ENCODE results near the gene RORB.

Gene RORB

DNA sequence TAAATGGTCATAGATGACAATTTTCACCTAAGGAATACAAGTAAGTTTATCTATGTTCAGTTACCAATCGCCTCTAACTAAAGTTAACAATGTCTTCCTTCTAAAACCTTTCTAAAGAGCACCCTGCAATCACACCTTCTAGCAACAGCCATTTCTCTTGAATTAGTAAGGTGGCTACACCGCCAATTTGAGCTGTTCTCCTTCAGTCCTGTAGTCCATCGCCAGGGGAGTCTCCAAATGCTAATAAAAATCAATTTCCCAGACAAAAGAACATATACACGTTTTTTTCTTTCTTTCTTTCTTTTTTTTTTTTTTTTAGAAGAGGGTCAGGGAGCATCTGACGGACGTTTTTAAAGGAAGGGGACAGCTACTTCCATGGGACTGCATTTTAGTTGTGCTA lies 729 bp upstream of the RORB start:
- Histone ChIP-seq H3K27me3 (replicated peaks; ENCODE audit: control insufficient read depth, insufficient read depth, low read length, poor library complexity, severe bottlenecking) (peaks cover 24% of the 10 kb centered on the region), H3K4me3 (ENCODE audit: insufficient read depth, low read depth, low read length, poor library complexity, severe bottlenecking) (peak overlapping the region; percentile 28), H3K4me1 (ENCODE audit: control insufficient read depth, insufficient read depth, low read length, poor library complexity, severe bottlenecking) (no peaks in the 10 kb centered on the region), H3K9me3 (ENCODE audit: control insufficient read depth, low read length) (no peaks in the 10 kb centered on the region), H3K36me3 (ENCODE audit: control insufficient read depth, insufficient read depth, low read length) (no peaks in the 10 kb centered on the region), H3K27ac (ENCODE audit: insufficient read depth, low read length, poor library complexity, severe bottlenecking) (no peak overlapping the region)
- no peak for DNase-seq

- peaks cover 24% of the 10 kb centered on the region for H3K27me3 ChIP-seq (replicated peaks; ENCODE audit: control insufficient read depth, insufficient read depth, low read length, poor library complexity, severe bottlenecking)
Measured at GRCh38 chr9:74497748-74498620, 849 bp downstream of the RORB start.

DNA sequence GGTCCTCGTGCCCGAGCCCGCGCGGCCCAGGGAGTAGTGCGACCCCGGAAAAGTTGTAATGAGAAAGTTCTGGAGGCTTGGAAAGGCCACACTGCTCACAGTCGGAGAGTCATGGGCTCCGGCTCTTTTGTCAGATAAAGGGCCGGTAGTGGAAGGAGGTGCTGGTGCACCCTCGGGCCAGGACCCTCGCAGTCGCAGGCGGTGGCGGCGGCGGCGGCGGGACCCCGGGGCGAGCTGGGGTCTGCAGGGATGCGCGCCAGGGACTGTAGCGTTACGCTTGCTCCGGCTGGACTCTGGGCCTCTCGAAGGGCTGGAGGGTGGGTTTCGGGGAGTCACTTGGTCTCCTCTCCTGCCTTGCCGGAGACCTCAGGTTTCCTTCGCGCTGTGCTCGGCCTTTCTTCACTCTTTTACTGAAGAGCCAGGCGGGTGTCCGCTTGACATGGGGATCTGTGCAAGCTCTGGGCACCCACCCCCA lies 1.5 kb downstream of the RORB start:
- Histone ChIP-seq H3K9me3 (ENCODE audit: control insufficient read depth, low read length) (no peaks in the 10 kb centered on the region), H3K27me3 (replicated peaks; ENCODE audit: control insufficient read depth, insufficient read depth, low read length, poor library complexity, severe bottlenecking) (peaks cover 24% of the 10 kb centered on the region), H3K4me3 (ENCODE audit: insufficient read depth, low read depth, low read length, poor library complexity, severe bottlenecking) (peak overlapping the region; percentile 62), H3K4me1 (ENCODE audit: control insufficient read depth, insufficient read depth, low read length, poor library complexity, severe bottlenecking) (no peaks in the 10 kb centered on the region), H3K27ac (ENCODE audit: insufficient read depth, low read length, poor library complexity, severe bottlenecking) (no peak overlapping the region), H3K36me3 (ENCODE audit: control insufficient read depth, insufficient read depth, low read length) (no peaks in the 10 kb centered on the region)
- no peak for DNase-seq

More at GRCh38 chr9:74497748-74498620, 849 bp downstream of the RORB start:
- H3K4me3 ChIP-seq (ENCODE audit: insufficient read depth, low read depth, low read length, poor library complexity, severe bottlenecking) = peak overlapping the region; percentile 62
- no peaks in the 10 kb centered on the region for H3K9me3 ChIP-seq (ENCODE audit: control insufficient read depth, low read length)
- no peaks in the 10 kb centered on the region for H3K4me1 ChIP-seq (ENCODE audit: control insufficient read depth, insufficient read depth, low read length, poor library complexity, severe bottlenecking)
- H3K27ac ChIP-seq (ENCODE audit: insufficient read depth, low read length, poor library complexity, severe bottlenecking) = no peak overlapping the region
- no peaks in the 10 kb centered on the region for H3K36me3 ChIP-seq (ENCODE audit: control insufficient read depth, insufficient read depth, low read length)
- DNase-seq = no peak

DNA sequence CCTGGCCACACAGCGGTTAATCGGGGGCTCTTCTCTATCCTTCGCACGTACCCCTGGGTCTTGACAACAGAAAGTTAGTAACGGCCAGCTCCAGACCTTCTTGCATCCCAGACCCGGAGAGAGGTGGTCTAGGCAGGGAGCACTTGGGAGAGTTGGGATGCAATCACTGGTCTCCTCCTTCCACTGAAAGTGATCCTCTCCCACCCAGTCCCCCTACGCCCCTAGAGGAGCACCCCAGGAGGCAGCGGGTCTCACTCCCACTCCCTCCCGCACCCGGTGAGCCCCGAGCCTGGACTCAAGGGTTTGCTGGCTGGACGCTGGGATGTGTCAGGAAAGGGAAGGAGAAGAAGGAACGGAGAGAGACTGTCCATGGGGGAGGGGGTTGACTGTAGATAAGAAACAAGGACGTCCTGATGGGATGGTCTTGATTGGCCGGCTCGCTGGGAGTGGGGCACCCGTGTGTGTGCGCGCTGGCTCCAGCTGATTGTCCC lies 2.0 kb downstream of the RORB start:
- Histone ChIP-seq H3K27me3 (replicated peaks; ENCODE audit: control insufficient read depth, insufficient read depth, low read length, poor library complexity, severe bottlenecking) (peaks cover 24% of the 10 kb centered on the region), H3K36me3 (ENCODE audit: control insufficient read depth, insufficient read depth, low read length) (no peaks in the 10 kb centered on the region), H3K4me3 (ENCODE audit: insufficient read depth, low read depth, low read length, poor library complexity, severe bottlenecking) (no peak overlapping the region), H3K27ac (ENCODE audit: insufficient read depth, low read length, poor library complexity, severe bottlenecking) (no peak overlapping the region), H3K9me3 (ENCODE audit: control insufficient read depth, low read length) (no peaks in the 10 kb centered on the region), H3K4me1 (ENCODE audit: control insufficient read depth, insufficient read depth, low read length, poor library complexity, severe bottlenecking) (no peaks in the 10 kb centered on the region)
- DNase-seq = no peak

- Histone ChIP-seq H3K4me3 (ENCODE audit: insufficient read depth, low read depth, low read length, poor library complexity, severe bottlenecking) (no peak overlapping the region), H3K27ac (ENCODE audit: insufficient read depth, low read length, poor library complexity, severe bottlenecking) (no peak overlapping the region), H3K4me1 (ENCODE audit: control insufficient read depth, insufficient read depth, low read length, poor library complexity, severe bottlenecking) (no peaks in the 10 kb centered on the region), H3K9me3 (ENCODE audit: control insufficient read depth, low read length) (no peaks in the 10 kb centered on the region), H3K36me3 (ENCODE audit: control insufficient read depth, insufficient read depth, low read length) (no peaks in the 10 kb centered on the region), H3K27me3 (replicated peaks; ENCODE audit: control insufficient read depth, insufficient read depth, low read length, poor library complexity, severe bottlenecking) (peaks cover 24% of the 10 kb centered on the region)
- no peak for DNase-seq
Measured at GRCh38 chr9:74499770-74500583, 2.8 kb downstream of the RORB start.

DNA sequence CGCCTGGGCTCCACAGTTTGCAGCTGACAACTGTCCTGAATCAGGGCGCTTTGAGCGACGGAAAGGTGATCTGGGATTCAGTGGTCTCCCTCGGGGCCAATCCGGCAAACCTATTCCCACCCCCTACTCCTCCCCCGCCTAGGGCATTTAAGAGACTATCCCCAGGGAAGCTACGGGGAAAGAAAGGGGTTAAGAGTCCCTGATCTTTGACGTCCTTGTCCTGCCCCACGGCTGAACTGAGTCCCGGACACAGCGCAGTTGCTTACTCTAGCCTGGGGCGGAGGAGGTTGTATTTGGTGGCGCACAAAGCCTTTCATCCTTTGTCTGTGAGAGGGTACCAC lies 3.4 kb downstream of the RORB start:
- H3K36me3 ChIP-seq (ENCODE audit: control insufficient read depth, insufficient read depth, low read length) = no peaks in the 10 kb centered on the region
- DNase-seq = no peak
- peaks cover 24% of the 10 kb centered on the region for H3K27me3 ChIP-seq (replicated peaks; ENCODE audit: control insufficient read depth, insufficient read depth, low read length, poor library complexity, severe bottlenecking)
- no peak overlapping the region for H3K27ac ChIP-seq (ENCODE audit: insufficient read depth, low read length, poor library complexity, severe bottlenecking)
- no peak overlapping the region for H3K4me3 ChIP-seq (ENCODE audit: insufficient read depth, low read depth, low read length, poor library complexity, severe bottlenecking)
- H3K9me3 ChIP-seq (ENCODE audit: control insufficient read depth, low read length) = no peaks in the 10 kb centered on the region
- H3K4me1 ChIP-seq (ENCODE audit: control insufficient read depth, insufficient read depth, low read length, poor library complexity, severe bottlenecking) = no peaks in the 10 kb centered on the region

DNA sequence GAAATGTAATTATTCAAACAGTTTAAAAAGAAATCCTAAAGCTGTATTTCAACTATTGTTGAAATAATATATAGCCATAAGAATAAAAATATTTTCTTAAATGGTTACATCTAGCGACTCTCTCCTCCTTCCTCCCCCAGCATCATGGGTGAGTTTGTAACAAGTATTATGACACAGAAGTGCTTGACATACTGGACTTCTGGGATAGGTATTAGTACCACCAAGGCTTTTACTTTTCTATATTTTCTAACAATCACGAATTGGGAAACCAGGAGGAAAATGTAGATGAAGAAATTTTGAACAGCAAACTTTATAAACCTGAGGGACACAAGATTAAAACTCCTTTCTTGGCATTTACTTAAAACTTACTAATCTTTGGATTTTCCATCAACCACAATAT lies 4.4 kb downstream of the RORB start:
- H3K27ac ChIP-seq (ENCODE audit: insufficient read depth, low read length, poor library complexity, severe bottlenecking) = no peak overlapping the region
- H3K4me1 ChIP-seq (ENCODE audit: control insufficient read depth, insufficient read depth, low read length, poor library complexity, severe bottlenecking) = no peaks in the 10 kb centered on the region
- peaks cover 24% of the 10 kb centered on the region for H3K27me3 ChIP-seq (replicated peaks; ENCODE audit: control insufficient read depth, insufficient read depth, low read length, poor library complexity, severe bottlenecking)
- no peaks in the 10 kb centered on the region for H3K36me3 ChIP-seq (ENCODE audit: control insufficient read depth, insufficient read depth, low read length)
- no peak for DNase-seq
- no peak overlapping the region for H3K4me3 ChIP-seq (ENCODE audit: insufficient read depth, low read depth, low read length, poor library complexity, severe bottlenecking)
- no peaks in the 10 kb centered on the region for H3K9me3 ChIP-seq (ENCODE audit: control insufficient read depth, low read length)

DNA sequence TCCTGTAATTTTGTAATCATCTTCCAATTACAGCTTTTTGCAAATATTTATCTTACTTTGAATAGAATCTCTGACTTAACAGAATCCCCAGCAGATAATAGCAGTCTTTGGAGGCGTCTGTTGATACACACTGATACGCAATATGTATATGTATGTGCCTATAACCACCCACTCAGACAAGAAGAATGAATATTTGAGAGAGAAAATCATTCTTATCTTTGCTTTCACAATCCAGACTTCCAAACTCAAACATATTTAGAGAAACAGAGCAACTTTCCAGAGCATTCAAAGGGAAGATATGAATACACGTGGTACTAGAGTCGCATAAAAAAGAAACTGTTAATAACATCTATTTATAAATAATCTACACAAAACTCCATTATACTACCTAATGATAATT lies 6.1 kb downstream of the RORB start:
- DNase-seq = no peak
- Histone ChIP-seq H3K36me3 (ENCODE audit: control insufficient read depth, insufficient read depth, low read length) (no peaks in the 10 kb centered on the region), H3K4me3 (ENCODE audit: insufficient read depth, low read depth, low read length, poor library complexity, severe bottlenecking) (no peak overlapping the region), H3K9me3 (ENCODE audit: control insufficient read depth, low read length) (no peaks in the 10 kb centered on the region), H3K4me1 (ENCODE audit: control insufficient read depth, insufficient read depth, low read length, poor library complexity, severe bottlenecking) (no peaks in the 10 kb centered on the region), H3K27ac (ENCODE audit: insufficient read depth, low read length, poor library complexity, severe bottlenecking) (no peak overlapping the region), H3K27me3 (replicated peaks; ENCODE audit: control insufficient read depth, insufficient read depth, low read length, poor library complexity, severe bottlenecking) (peaks cover 18% of the 10 kb centered on the region)

DNA sequence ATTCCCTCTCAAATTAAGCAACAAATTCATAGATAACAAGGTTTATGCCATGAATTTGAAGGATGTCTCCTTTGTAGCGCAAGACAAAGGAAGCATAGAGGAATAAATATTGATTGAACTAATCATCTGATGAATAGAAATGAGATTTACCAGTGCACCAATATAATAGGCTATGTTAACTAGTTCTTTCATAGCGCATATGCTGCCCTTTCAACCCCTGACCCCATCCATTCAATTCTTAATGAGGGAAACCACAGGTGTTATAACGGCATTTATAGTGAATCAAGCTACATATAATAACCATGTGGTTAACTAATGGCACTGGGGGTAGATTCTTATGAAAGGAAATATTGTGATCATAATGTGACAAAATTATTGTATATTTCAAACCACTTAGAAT lies 6.5 kb downstream of the RORB start:
- peaks cover 17% of the 10 kb centered on the region for H3K27me3 ChIP-seq (replicated peaks; ENCODE audit: control insufficient read depth, insufficient read depth, low read length, poor library complexity, severe bottlenecking)
- no peaks in the 10 kb centered on the region for H3K4me1 ChIP-seq (ENCODE audit: control insufficient read depth, insufficient read depth, low read length, poor library complexity, severe bottlenecking)
- H3K27ac ChIP-seq (ENCODE audit: insufficient read depth, low read length, poor library complexity, severe bottlenecking) = no peak overlapping the region
- DNase-seq = no peak
- H3K36me3 ChIP-seq (ENCODE audit: control insufficient read depth, insufficient read depth, low read length) = no peaks in the 10 kb centered on the region
- H3K9me3 ChIP-seq (ENCODE audit: control insufficient read depth, low read length) = no peaks in the 10 kb centered on the region
- H3K4me3 ChIP-seq (ENCODE audit: insufficient read depth, low read depth, low read length, poor library complexity, severe bottlenecking) = no peak overlapping the region

GRCh38 chr9:74511333-74511732 lies 14.2 kb downstream of the RORB start:
- Histone ChIP-seq H3K27me3 (replicated peaks; ENCODE audit: control insufficient read depth, insufficient read depth, low read length, poor library complexity, severe bottlenecking) (no peaks in the 10 kb centered on the region), H3K36me3 (ENCODE audit: control insufficient read depth, insufficient read depth, low read length) (no peaks in the 10 kb centered on the region), H3K4me3 (ENCODE audit: insufficient read depth, low read depth, low read length, poor library complexity, severe bottlenecking) (no peak overlapping the region), H3K4me1 (ENCODE audit: control insufficient read depth, insufficient read depth, low read length, poor library complexity, severe bottlenecking) (no peaks in the 10 kb centered on the region), H3K9me3 (ENCODE audit: control insufficient read depth, low read length) (no peaks in the 10 kb centered on the region), H3K27ac (ENCODE audit: insufficient read depth, low read length, poor library complexity, severe bottlenecking) (no peak overlapping the region)
- no peak for DNase-seq
